GM12801 (cell line): ENCODE measurements around the gene TMEM89.

ENCODE experiments used
- CTCF ChIP-seq: IDR thresholded peaks from one replicate; pipeline ENCODE4 v1.5.1; 2011; ENCODE audit warnings: control low read depth; ENCODE audit not compliant: insufficient read length; ENCODE audit errors: extremely low read depth

The TMEM89 gene

DNA sequence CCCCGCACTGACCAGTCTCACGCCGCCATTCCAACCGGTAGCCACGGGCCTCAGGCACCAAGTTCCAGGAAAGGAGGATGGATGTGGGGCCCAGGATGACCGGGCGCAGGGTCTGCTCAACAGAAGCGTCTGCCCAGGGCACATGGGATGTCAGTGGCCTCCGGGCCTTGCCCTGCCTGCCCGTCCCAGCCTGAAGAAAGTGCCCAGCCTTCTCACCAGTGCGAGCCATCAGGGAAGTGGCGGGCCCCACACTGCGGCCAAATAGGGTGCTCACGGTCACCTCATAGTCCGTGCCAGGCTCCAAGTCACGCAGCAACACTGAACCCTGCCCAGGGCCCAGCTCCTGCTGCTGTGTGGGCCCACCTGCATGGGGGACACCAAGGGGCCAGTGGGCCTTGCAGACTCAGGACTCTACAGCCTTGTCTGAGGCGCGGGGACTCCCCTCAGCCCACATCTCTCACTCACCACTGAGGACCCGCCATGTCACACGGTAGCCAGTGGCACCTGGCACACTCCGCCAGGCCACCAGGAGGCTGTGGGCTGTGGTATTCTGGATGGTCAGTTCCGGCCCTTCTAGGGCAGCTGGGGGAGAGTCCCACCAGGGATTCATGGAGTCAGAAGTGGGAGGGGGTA is 29.6 kb downstream of the TMEM89 start:
- no peak for TF ChIP-seq CTCF

- no peak for TF ChIP-seq CTCF
Observed at GRCh38 chr3:48591436-48591835, 30.1 kb downstream of the TMEM89 start.

DNA sequence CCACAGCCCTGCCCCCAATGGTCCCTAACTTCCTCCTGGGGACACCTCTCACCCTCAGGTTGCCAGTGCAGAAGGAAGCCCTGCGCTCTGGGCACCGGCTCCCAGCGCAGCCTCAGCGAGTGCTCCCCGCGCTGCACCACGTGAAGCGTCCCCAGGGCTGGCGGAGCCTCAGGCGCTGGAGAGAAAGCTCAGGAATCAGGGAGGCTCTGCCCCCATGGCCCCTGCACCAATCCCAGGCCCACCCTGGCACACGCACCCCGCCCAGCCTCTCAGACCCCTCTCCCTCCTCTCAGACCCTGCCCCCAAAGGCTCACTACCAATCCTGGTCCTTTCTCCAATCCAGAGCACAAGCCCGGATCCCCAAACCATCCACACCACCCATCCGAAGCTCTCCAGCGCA is 33.3 kb downstream of the TMEM89 start:
- TF ChIP-seq CTCF = no peak

DNA sequence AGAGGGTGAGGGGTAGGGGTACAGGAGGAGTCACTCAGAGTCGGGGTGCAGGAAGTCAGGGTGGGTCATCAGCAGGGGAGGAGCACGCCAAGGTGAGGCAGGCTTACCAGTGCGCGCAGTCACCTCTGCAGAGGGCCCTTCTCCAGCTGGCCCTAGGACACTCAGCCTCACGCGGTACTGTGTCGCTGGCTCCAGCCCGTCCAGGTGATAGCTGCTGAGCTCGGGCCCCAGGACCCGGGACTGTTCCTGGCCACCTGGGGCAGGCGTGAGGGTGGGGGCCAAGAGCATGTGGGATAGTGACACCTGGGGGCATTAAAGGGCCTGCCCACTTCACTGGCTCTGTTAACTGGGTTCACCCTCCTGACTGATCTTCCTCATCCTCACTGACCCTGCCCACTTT is 33.9 kb downstream of the TMEM89 start:
- TF ChIP-seq CTCF = no peak

DNA sequence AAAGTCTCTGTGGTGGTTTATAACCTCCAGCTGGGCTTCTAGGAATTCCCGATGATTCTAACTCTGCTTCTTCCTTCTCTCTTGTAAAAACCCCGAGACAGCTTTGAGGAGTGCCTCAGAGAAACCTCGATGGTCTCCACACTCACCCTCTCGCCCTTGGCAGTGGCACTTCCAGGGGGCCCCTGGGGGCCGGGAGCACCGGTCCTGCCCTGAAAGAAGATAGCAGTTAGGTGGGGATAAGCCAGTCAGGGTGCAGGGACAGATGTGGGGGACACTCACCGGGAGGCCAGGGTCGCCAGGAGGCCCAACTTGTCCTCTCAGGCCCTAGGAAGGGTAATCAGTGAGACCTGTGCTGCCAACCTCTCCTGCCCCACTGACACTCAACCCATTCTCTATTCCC is 36.2 kb downstream of the TMEM89 start:
- TF ChIP-seq CTCF = no peak

GRCh38 chr3:48584836-48585235 is 36.7 kb downstream of the TMEM89 start:
- TF ChIP-seq CTCF = no peak

DNA sequence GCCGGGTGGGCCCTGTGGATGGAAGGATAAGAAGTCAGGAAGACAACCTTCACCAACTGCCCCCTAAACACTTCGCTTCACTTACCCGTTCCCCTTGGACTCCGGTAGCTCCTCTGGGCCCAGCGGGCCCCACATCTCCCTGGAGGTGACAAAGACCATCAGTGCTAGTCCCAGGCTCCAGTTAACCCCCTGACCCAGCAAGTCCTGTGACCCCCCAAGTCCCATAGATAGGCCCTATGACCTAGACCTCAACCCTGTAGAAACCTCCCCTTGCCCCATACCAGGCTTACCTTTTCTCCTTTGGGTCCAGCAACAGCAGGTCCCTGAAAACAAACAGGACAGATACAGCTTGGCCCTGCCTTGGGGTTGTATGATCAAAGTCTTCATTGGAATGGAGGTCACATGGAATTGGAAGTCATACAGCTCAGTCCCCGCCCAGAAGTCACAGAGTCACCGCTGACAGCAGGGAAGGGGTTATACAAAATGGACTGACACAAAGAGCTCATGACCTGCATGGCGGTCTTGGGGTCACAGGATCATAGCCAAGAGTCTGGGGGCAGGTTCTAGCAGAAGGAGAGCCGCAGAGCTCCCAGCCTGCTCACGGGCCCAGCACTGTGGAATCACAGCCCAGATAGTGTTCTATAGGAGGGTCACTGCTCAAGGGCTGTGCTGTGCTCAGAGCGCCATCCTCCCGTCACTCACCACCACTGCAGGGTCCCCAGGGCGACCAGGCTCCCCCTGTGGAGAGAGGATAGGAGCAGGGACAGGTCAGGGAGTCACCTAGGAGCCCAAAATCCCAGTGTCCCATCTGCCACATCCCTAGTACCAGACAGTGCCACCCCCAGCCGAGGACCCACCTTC is 39.7 kb downstream of the TMEM89 start:
- no peak for TF ChIP-seq CTCF
